ENCODE results near the gene ARHGAP26. TPM values are rescaled to one million over a fixed set of nuclear protein-coding genes. Genes with fewer than 3 reads are reported as not detected.

The ARHGAP26 gene
- polyA plus RNA-seq, 1 donor (not counting 4 experiments of a cell fraction or from before 2014, with no cell fraction given): 3.9 TPM

GRCh38 chr5:142836048-142836447, 65.9 kb downstream of the ARHGAP26 start:
- FAIRE-seq: no peak
- dilution Hi-C loops (cut with MboI; ENCODE audit: extremely low pct_ligation_motif_present, low sequenced_read_pairs): no loop called here
- TF ChIP-seq, protein P1, sequence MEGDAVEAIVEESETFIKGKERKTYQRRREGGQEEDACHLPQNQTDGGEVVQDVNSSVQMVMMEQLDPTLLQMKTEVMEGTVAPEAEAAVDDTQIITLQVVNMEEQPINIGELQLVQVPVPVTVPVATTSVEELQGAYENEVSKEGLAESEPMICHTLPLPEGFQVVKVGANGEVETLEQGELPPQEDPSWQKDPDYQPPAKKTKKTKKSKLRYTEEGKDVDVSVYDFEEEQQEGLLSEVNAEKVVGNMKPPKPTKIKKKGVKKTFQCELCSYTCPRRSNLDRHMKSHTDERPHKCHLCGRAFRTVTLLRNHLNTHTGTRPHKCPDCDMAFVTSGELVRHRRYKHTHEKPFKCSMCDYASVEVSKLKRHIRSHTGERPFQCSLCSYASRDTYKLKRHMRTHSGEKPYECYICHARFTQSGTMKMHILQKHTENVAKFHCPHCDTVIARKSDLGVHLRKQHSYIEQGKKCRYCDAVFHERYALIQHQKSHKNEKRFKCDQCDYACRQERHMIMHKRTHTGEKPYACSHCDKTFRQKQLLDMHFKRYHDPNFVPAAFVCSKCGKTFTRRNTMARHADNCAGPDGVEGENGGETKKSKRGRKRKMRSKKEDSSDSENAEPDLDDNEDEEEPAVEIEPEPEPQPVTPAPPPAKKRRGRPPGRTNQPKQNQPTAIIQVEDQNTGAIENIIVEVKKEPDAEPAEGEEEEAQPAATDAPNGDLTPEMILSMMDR (optimal IDR thresholded peaks at IDR 0.05 in 1 of 3, IDR thresholded peaks at IDR 0.05 in 1 of 3, conservative IDR thresholded peaks at IDR 0.05 in 1 of 3; ENCODE audit: extremely low read depth in 1 of 3, insufficient read depth in 2 of 3, low read length in 3 of 3): no peak
- TF ChIP-seq EZH2 (IDR thresholded peaks at IDR 0.05; ENCODE audit: low read length): no peak
- Histone ChIP-seq H4K20me1 (ENCODE audit: control insufficient read depth, extremely low read depth, insufficient read depth, low read length) (no peaks in the 10 kb centered on the region), H3K9me3 (ENCODE audit: control insufficient read depth, low read depth, low read length) (no peaks in the 10 kb centered on the region), H2AFZ (ENCODE audit: control insufficient read depth, low read length) (no peak overlapping the region), H3K4me3 (ENCODE audit: control insufficient read depth in 2 of 3, extremely low read depth in 1 of 3, insufficient read depth in 2 of 3, low read depth in 1 of 3, low read length in 3 of 3) (no peak overlapping the region), H3K79me2 (ENCODE audit: control insufficient read depth, insufficient read depth, low read length) (no peaks in the 10 kb centered on the region), H3K36me3 (ENCODE audit: control insufficient read depth in 2 of 2, extremely low read depth in 1 of 2, insufficient read depth in 2 of 2, low read length in 2 of 2) (no peaks in the 10 kb centered on the region), H3K4me1 (ENCODE audit: control insufficient read depth, extremely low read depth, insufficient read depth, low read length) (no peaks in the 10 kb centered on the region), H3K9ac (ENCODE audit: control insufficient read depth, extremely low read depth, insufficient read depth, low read length) (no peak overlapping the region), H3K27ac (ENCODE audit: control insufficient read depth, insufficient read depth, low read length) (no peak overlapping the region), H3K27me3 (ENCODE audit: control insufficient read depth, extremely low read depth, insufficient read depth, low read length) (no peaks in the 10 kb centered on the region), H3K4me2 (ENCODE audit: control insufficient read depth, extremely low read depth, insufficient read depth, low read depth, low read length) (no peak overlapping the region), H3K9me1 (ENCODE audit: control insufficient read depth, extremely low read depth, insufficient read depth, low read length) (no peaks in the 10 kb centered on the region)
- no peak for DNase-seq (ENCODE audit: low read depth, low spot score)

DNA sequence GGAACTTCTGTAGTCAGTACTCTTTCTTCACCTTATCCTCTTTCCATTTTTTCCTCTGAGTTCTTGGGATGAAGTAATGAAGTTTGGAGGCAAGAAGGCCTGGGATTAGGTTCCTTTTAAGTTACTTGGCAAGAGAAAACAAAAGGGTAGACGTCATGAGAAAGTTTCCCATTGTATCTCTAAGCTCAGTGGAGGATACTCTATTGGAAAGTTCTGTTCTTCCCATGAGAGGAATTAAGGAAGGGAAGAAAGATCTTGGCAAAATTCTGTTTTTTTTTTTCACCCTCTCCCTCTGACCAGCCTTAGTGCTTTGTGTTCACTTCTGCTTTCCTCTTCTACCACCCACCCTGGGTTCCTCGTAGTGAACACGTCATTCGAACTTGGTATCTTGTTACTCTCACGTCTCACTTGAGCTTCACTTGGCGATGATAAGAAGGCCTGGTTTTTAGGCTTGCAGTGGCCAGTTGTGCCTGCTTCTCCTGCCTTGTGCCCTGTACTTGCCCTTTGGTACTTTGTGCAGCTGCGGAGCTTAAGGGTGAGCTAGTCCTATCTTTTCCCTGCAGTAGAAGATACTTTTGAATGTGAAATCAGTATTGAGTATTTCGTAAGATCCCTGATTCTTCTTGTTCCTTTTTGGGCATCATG, 67.0 kb downstream of the ARHGAP26 start:
- H3K4me2 ChIP-seq (ENCODE audit: control insufficient read depth, extremely low read depth, insufficient read depth, low read depth, low read length): no peak overlapping the region
- H4K20me1 ChIP-seq (ENCODE audit: control insufficient read depth, extremely low read depth, insufficient read depth, low read length): no peaks in the 10 kb centered on the region
- TF ChIP-seq, protein P1 (optimal IDR thresholded peaks at IDR 0.05 in 1 of 3, IDR thresholded peaks at IDR 0.05 in 1 of 3, conservative IDR thresholded peaks at IDR 0.05 in 1 of 3; ENCODE audit: extremely low read depth in 1 of 3, insufficient read depth in 2 of 3, low read length in 3 of 3): no peak
- no peak for TF ChIP-seq EZH2 (IDR thresholded peaks at IDR 0.05; ENCODE audit: low read length)
- no peaks in the 10 kb centered on the region for H3K4me1 ChIP-seq (ENCODE audit: control insufficient read depth, extremely low read depth, insufficient read depth, low read length)
- no peaks in the 10 kb centered on the region for H3K27me3 ChIP-seq (ENCODE audit: control insufficient read depth, extremely low read depth, insufficient read depth, low read length)
- H3K9me1 ChIP-seq (ENCODE audit: control insufficient read depth, extremely low read depth, insufficient read depth, low read length): no peaks in the 10 kb centered on the region
- no peak overlapping the region for H3K4me3 ChIP-seq (ENCODE audit: control insufficient read depth in 2 of 3, extremely low read depth in 1 of 3, insufficient read depth in 2 of 3, low read depth in 1 of 3, low read length in 3 of 3)
- no peaks in the 10 kb centered on the region for H3K36me3 ChIP-seq (ENCODE audit: control insufficient read depth in 2 of 2, extremely low read depth in 1 of 2, insufficient read depth in 2 of 2, low read length in 2 of 2)
- no peaks in the 10 kb centered on the region for H3K9me3 ChIP-seq (ENCODE audit: control insufficient read depth, low read depth, low read length)
- FAIRE-seq: no peak
- no peaks in the 10 kb centered on the region for H3K79me2 ChIP-seq (ENCODE audit: control insufficient read depth, insufficient read depth, low read length)
- H3K27ac ChIP-seq (ENCODE audit: control insufficient read depth, insufficient read depth, low read length): no peak overlapping the region
- no peak for DNase-seq (ENCODE audit: low read depth, low spot score)
- no peak overlapping the region for H3K9ac ChIP-seq (ENCODE audit: control insufficient read depth, extremely low read depth, insufficient read depth, low read length)
- dilution Hi-C loops (cut with MboI; ENCODE audit: extremely low pct_ligation_motif_present, low sequenced_read_pairs): no loop called here
- no peak overlapping the region for H2AFZ ChIP-seq (ENCODE audit: control insufficient read depth, low read length)

Measured in keratinocyte (primary cell).